ENCODE results near the gene EML6.

The EML6 gene

GRCh38 chr2:54879032-54879431 lies 155.6 kb downstream of the EML6 start:
- no peak for DNase-seq (ENCODE audit: low read depth, low spot score)

DNA sequence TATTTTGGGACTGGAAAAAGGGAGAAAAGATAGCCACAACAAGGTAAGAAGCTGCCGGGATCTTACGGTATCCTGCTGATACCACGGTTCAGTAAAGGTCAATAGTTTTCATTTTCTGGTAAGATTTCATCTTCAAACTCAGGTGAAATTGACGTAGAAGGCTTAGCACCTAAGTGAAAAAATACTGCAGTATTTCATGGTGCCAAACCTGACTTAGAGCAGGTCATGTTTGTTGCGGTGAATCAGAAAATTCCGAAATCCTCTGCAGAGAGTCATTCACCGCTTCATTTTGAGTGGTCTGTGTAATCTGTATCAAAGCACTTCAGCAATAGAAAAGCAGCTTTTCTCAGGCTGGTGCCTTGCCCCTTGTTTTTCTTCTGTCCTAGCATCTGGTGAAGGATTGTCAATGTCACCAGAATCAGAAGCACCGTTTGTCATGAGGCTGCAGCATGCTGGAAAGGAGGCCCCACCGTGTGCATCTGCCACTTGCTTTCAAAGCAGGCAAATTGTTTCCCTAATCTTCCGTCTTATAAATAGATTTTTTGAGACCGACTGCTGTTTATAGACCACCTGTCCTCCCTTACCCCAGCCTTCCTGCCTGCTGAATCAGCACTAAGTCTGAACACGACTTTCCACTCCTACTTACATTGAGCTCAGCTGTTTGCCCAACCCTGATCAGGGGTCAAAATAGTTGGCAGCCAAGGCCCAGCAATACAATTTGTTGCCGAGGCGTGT lies 156.3 kb downstream of the EML6 start:
- no peak for DNase-seq (ENCODE audit: low read depth, low spot score)

DNA sequence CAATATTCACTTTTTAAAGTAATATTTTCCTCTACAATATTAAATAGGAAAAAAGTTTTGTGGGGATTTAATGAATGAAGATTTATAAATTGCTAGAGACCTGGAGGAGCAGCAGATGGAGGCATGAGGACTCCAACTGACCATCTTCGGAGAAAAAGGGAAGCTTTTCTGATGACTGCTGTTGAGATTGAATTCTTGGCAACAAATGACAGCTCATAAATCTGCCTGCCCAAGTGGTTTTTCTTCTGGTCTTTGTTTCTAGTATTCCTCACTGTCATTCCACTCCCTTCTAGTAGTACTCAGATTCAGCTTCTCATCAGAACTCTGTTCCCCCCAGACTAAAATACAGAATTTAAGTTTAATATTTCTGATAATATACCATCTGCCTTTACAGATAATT lies 157.0 kb downstream of the EML6 start:
- no peak for DNase-seq (ENCODE audit: low read depth, low spot score)

DNA sequence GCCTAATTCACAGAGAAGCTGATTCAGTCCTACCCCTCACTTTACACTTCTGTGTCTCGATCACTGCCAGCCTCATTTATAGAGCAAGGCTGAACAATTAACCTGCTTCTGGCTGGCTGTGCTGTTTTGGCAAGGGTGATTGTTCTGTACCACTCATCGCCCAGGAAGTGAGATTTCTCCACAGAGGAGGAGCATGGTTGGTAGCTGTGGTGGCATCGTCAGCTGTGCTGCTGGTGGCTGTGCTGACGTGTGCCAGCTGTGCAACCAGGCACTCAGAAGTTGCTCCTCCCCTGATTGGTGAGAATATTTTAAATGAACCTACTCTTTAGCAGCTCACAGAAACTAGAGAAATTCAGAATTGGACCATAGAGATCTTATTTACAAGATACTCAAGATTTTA lies 158.3 kb downstream of the EML6 start:
- DNase-seq (ENCODE audit: low read depth, low spot score), result no peak

DNA sequence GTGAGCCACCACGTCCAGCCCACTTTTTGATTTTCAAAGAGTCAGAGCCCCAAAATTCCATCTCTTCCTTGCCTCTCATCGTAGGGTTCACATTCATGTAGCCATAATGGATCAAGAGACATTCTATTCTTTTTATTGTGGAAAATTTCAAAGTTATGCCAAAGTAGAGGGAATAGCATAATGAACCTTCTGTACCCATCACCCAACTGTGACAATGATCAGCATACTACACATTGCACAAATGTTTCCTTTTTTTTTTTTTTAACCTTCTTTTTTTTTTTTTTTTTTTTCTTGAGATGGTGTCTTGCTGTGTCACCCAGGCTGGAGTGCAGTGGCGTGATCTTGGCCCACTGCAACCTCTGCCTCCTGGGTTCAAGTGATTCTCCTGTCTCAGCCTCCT lies 162.4 kb downstream of the EML6 start:
- no peak for DNase-seq (ENCODE audit: low read depth, low spot score)

GRCh38 chr2:54887850-54888545 lies 164.5 kb downstream of the EML6 start:
- no peak for DNase-seq (ENCODE audit: low read depth, low spot score)

- DNase-seq (ENCODE audit: low read depth, low spot score), result no peak
Measured at GRCh38 chr2:54889053-54889452, 165.6 kb downstream of the EML6 start.

DNA sequence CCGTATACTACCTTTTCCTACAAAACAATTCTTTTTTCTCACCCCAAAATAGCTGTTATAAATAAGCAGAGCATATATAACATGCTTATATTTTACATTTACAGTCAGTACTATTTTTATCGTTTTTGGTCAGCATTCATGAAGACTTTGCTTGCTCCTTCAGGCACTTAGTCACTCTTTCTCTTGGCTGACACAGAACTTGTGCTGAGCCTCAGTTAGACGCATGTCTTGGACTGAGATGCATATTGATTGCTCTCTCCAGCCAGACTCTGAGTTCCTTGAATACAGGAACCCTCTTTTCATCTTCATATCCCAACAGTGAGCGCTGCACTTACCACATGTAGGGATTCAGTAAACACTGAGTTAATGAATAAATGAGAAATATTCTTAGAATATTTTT lies 168.4 kb downstream of the EML6 start:
- no peak for DNase-seq (ENCODE audit: low read depth, low spot score)

GRCh38 chr2:54894467-54894866 lies 171.0 kb downstream of the EML6 start:
- DNase-seq (ENCODE audit: low read depth, low spot score), result no peak

GRCh38 chr2:54895730-54896129 lies 172.3 kb downstream of the EML6 start:
- no peak for DNase-seq (ENCODE audit: low read depth, low spot score)

DNA sequence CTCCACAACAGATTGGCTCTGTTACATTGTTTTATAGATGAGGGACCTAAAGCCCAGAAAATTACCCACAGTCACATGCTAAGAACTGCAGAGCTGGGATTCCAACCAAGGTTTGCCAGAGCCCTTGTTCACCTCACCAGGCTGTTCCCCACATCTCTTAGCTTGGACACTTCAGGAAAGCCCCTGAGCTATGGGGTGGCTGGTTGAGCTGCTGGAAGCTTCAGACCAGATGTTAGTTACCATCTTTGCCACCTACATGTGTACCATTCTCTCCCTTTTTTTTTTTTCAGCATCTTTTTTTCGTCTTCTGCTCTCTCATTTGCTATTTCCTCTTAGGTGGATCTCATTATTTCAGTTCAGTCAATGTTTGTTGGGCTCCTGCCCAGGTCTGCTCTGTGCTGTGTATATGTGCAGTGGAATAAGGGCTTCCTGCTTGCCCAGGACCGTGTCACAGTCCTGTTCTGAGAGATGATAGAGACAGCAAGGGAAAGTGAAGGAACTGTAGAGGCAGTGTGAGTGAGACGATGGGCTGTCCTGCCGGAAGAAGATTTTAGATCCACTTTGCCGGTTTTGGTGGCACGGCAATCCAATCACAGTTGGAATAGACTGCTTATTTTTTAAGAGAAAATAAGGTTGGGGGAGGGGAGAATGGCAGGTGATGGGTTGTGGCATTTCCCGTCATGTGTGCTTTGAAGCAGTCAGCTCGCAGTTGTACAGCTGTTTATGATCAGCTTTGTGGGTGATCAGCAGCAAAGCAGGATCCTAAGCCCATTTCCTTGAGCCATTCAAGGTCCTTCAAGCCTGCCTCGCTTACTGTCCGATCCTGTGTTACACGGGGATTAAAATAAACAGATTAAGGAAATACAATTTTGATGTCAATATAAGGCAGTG lies 174.2 kb downstream of the EML6 start:
- no peak for DNase-seq (ENCODE audit: low read depth, low spot score)

DNA sequence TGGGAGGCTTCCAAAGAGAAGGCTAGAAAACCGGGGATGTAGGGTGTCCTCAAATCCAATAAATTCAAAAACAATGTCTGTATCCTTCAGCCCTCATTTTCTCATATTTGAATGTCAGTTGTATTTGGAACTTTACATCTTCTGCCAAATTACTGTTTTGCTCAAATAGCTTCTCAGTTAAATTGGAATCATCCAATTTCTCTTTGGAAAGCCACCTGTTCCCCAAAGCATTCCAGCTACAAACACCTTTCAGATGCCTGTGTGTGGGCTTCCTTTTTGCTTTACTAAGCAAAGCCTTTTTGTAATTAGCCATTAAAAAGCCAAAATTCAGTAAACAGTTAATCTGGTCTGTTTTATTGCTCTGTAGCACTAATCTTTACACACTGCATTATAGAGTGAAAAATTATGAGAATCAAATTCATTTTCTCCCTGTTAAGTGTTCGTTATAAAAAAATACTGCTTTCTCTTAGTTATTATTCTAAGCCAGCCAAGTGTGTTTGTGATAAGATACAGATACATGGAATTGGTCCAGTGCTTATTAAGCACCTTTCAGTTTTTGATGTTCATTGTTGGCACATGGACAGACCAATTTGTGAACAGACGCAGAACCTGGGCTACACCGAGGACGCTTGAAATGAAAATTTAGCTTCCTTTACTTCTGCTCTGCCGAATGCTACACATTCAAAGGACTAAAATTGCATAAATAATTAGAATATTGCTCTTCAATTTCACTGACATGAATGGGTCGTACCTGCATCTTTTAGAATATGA lies 175.2 kb downstream of the EML6 start:
- DNase-seq (ENCODE audit: low read depth, low spot score), result no peak

DNA sequence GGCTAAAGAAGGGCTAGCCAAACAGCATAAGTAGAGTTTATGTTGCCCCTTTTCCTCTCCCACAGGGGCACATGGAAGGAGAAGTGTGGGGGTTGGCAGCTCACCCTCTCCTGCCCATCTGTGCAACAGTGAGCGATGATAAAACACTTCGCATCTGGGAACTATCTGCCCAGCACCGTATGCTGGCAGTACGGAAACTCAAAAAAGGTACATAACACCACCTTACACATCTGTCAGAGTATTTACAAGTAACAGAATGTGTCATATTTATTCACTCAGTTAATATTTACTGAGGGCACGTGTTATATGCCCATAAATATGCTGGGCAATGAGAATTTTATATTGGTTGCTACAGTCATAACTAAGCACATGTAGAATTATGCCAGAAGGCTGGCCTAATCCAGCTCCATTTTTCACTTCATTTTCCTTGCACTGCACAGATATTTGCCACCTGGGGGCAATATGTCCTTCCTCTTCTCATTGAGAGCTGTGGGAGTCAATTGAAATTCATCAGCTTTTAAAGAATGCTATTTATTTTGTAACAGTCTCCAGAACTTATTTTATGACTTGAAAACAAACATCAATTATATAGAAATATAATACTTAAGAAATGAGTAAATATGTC lies 176.2 kb downstream of the EML6 start:
- no peak for DNase-seq (ENCODE audit: low read depth, low spot score)

DNA sequence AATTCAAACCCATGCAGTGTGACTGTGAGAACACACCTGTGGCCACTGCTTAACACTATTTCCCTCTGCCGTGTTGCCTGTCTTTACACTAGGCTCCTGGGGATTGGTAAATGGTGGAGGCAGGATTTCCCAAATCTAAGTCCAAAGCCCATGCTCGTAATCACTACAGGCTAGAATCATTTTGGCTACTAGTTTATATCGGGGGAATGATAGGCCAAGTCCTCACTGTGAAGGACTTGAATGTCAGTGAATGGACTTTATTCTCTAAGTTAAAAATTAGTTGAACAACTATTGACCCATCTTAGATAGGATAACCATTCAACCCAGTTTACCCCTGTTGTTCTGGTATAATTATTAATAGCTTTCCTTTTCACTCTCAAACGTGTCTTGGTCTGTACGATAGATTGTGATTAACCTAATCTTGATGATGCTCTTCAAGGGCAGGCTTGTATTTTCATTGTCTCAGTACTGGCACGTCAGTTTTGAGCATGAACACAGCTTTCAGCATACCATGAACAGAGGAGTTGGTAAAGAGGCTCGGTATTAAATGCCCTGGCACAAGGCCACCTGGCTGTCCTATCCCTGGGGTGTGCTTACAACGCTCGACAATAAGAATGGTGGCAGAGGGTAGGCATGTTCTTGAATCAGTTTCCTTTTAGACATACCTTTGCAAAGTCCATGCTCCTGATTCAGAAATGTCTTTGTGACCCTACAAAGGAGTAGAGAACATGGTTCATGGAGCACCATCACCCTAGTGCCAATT lies 177.9 kb downstream of the EML6 start:
- no peak for DNase-seq (ENCODE audit: low read depth, low spot score)

- DNase-seq (ENCODE audit: low read depth, low spot score), result no peak
Measured at GRCh38 chr2:54902763-54903162, 179.3 kb downstream of the EML6 start.

DNA sequence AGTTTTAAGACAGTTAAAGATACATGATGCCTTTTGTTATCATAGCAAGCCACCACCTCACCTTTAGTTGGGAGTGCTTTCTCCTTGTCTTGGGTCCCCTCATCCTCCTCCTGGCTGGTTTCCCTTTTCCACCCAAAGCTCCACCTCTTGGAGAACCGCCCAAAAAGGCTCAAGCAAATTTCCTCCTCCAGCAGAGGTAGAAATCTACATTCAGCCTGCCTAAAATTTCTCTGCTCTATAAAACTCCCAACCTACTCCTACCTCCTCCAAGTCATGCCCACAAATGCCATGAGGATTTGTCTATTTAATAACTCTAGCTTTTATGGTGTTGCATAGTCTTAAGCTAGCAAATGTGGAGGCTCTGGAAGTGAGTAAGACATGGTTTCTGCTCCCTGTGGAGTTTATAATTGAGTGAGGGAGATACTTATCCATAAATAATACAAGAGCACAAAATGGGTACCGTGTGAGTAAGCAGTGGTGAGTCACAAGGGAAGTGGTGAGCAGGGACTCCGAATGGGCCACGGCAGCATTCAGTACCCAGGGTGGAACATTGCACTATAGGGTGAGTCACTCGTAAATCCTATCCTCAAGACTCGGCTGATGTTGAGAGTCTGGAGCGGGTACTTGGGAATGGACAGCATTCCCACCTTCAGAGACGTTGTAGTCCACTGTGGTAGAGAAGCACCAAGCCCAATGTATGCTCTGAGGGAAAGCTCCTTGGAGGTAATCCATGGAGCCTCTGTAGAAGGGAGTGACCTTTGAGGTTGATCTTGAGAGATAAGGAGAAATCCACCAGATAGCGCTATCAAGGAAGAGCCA lies 180.5 kb downstream of the EML6 start:
- DNase-seq (ENCODE audit: low read depth, low spot score), result no peak

- no peak for DNase-seq (ENCODE audit: low read depth, low spot score)
Measured at GRCh38 chr2:54904836-54905235, 181.4 kb downstream of the EML6 start.

GRCh38 chr2:54906716-54907115 lies 183.3 kb downstream of the EML6 start:
- DNase-seq (ENCODE audit: low read depth, low spot score), result no peak

DNA sequence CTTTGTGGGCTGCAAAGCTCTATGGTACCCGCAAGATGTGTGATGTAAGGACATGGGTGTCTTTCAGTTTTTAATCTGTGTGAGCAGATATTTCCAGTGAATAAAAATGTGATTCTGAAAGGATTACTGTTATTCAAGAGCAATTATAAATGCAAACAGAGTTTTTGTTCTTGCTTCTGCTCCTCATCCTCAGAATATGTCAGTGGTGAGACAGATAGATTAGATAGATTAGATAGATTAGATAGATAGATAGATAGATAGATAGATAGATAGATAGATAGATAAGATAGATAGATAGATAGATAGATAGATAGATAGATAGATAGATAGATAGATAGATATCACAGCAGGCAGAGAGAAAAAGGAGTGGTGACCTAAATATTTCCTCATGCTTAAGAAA lies 184.2 kb downstream of the EML6 start:
- DNase-seq (ENCODE audit: low read depth, low spot score), result no peak

GRCh38 chr2:54908591-54908990 lies 185.1 kb downstream of the EML6 start:
- DNase-seq (ENCODE audit: low read depth, low spot score), result no peak

Measured in activated naive CD8-positive, alpha-beta T cell treated with anti-CD3 and anti-CD28 coated beads, Interleukin-2, amount 50 U/mL, for 16 hours (primary cell).